ENCODE data around the gene PALM3.

PALM3 gene

DNA sequence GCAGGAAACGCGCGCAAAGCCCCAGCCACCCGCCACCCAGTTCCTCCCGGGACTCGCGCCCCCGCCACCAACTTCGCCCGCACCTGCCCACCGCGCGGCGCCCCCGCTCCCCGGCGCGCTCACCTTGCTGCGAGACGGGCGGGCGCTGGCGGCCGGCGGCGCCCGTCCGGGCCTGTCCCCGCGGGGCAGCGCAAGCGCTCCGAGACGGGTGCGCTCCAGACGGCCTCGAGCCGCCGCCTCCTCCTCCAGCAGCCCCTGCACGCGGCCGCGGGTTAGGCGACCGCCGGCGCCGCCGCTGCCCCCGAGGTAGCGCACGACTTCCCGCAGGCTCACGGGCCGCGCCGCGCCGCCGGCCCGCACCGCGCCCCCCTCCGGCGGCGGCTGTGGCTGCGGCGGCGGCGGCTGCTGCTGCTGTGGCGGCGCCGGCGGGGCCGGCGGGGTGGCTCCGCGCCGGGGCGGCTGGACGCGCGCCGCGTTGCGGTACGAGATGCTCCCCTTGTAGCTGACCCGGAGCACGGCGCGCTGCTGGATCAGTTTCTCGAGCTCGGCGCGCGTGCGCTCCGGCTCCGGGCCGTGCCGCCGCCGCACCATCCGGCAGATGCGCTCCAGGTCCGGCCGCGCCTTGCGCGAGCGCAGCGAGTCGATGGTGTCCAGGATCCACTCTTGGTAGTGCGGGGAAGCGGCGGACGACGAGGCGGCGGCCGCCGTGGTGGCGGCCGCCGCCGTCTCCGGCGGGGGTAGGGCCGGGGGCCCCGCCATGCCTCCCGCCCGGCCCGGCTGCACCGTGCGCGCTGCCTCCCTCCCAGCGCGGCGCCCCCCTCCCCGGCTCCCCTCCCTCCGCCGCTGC, 28.0 kb upstream of the PALM3 start:
- H3K4me3 ChIP-seq (ENCODE audit: low read depth, low read length), result peak overlapping the region; percentile 59
- no peak for DNase-seq (ENCODE audit: low read depth)

DNA sequence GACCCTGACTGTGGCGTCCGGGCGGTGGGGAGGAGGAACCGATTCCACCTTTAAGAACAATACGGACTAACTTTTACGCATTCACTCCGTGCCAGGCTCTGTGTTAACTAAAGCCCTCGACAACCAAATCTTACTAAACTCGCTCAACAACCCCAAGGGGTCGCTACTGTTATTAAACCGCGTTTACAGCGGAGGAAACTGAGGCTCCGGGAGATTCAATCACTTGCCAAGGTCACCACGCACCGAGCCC, 27.5 kb upstream of the PALM3 start:
- peak overlapping the region; percentile 59 for H3K4me3 ChIP-seq (ENCODE audit: low read depth, low read length)
- no peak for DNase-seq (ENCODE audit: low read depth)

DNA sequence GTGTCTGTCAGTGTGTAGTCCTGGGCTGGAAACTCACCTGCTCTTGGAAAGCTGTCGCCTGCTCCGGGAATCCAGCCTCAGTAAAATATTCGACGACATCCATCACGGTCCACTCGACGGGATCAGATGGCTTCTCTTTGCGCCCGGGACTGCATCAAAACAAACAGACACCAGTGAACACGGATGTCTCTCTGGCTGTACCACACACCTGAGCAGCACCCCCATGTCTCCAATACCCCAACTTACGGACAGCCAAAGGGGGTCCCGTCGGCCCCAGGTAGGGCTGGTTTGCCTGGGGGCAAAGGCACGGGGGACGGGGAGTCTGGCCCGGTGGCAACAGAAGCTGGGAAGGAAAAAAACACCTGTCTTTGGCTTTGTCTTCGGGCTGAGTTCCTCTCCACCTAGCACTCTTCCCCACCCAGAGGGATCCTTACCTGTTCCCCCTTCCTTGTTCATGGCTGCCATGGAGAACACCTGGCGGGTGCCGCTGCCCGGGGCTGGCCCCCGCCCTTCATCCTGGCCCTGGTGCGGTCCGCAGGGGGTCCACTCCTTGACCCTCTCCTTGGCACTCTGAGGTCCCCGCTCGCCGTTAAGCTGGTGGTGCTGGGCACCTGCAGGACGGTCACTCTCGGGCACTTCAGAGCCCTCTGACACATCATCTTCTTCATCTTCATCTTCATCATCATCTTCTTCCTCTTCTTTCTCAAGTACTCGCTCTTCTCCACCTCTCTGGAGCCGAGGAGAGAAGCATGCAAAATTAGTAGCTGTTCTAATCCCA, 26.9 kb upstream of the PALM3 start:
- no peak for DNase-seq (ENCODE audit: low read depth)
- H3K4me3 ChIP-seq (ENCODE audit: low read depth, low read length), result peak overlapping the region; percentile 59

- no peak for DNase-seq (ENCODE audit: low read depth)
- no peak overlapping the region for H3K4me3 ChIP-seq (ENCODE audit: low read depth, low read length)
Measured at GRCh38 chr19:14086098-14086497, 24.2 kb upstream of the PALM3 start.

DNA sequence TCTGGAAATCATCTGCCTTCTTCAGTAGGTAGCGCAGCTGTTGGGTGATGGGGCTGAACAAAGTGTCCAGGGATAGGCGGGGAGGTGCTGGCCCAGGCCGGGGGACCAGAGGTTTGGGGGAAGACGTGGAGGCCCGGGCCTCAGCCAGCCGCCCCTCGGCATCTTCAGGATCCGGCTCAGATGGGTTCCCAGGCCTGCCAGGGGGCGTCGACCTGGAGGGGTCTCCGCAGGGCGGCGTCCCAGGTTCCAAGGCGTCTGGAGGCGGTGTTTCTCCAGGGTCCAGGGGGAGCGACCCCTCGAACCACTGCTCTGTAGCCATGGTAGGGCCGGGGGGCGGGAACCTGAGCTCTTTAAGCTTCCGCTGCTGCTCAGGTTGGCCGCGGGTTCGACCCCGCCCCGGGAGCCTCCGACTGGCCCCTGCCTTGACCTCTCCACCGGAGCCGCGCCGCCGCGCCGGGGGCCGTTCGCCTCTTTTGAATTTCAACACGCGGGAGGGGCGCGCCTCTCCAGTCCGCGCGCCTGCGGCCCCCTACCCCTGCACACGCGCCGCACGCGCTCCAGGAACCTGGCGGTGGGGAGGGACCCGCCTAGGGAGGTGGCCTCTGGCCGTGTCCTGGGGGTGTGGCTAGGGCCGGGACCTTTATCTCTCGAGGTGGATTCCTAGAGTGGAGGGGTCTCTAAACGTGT, 23.6 kb upstream of the PALM3 start, which contains the start of gene C19orf67:
TSS of gene C19orf67 (minus strand) at position 475 of the 687 bp plus-strand sequence. CDS start at position 319, 156 bp downstream.
- no peak within 1 kb of the TSS for H3K4me3 ChIP-seq (ENCODE audit: low read depth, low read length)
- DNase-seq (ENCODE audit: low read depth), result no peak

GRCh38 chr19:14082675-14082960, 20.7 kb upstream of the PALM3 start:
- DNase-seq (ENCODE audit: low read depth), result no peak
- H3K4me3 ChIP-seq (ENCODE audit: low read depth, low read length), result no peak overlapping the region

GRCh38 chr19:14081797-14082674, 20.2 kb upstream of the PALM3 start:
- H3K4me3 ChIP-seq (ENCODE audit: low read depth, low read length), result peak overlapping the region; percentile 77
- DNase-seq (ENCODE audit: low read depth), result no peak

DNA sequence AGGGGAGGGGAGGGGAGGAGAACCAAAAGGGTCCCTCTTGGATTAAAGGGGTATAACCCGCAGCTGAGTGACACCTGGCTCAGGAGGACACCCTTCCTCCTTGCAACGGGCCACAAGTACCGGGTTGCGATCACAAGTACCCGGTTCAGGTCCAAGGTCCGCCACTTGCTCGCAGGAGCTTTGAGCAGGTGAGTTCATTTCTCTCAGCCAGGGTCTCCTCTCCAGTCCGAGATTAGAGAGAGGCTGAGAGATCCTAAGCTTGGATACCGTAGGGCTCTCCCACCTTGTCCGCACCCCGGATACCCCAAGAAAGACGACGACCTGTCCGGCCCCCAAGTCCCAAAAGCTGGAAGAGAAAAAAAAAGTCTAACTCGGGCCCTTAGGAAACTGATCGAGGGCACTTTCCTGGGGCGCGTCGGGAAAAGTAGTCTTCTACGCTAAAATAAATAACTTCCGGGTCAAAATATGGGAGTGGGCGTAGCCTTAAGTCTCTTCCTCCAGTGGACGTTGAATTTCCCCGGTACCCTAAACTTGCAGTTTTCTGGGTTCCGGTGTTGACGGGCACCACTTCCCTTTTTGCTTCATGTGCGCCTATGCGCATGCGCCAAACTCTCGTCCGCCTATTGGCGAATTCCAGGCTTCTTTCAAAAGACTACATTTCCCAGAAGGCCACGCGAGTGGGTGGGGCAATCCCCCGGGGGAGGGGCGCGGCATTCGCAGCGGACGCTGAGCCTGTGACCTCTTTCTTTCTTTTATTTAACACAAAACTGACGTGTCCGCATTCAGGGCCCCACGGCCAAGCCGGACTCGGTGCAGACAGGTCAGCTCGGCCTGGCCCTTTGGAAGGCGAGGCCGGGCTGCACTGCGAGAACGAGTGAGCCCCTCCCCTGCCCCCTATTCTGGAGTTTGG, 19.3 kb upstream of the PALM3 start:
- peak overlapping the region; percentile 77 for H3K4me3 ChIP-seq (ENCODE audit: low read depth, low read length)
- DNase-seq (ENCODE audit: low read depth), result peak; percentile 95

- DNase-seq (ENCODE audit: low read depth), result no peak
- H3K4me3 ChIP-seq (ENCODE audit: low read depth, low read length), result no peak overlapping the region
Measured at GRCh38 chr19:14078411-14078810, 16.5 kb upstream of the PALM3 start.

- peak overlapping the region; percentile 62 for H3K4me3 ChIP-seq (ENCODE audit: low read depth, low read length)
- no peak for DNase-seq (ENCODE audit: low read depth)
Measured at GRCh38 chr19:14073925-14074838, 12.3 kb upstream of the PALM3 start.

DNA sequence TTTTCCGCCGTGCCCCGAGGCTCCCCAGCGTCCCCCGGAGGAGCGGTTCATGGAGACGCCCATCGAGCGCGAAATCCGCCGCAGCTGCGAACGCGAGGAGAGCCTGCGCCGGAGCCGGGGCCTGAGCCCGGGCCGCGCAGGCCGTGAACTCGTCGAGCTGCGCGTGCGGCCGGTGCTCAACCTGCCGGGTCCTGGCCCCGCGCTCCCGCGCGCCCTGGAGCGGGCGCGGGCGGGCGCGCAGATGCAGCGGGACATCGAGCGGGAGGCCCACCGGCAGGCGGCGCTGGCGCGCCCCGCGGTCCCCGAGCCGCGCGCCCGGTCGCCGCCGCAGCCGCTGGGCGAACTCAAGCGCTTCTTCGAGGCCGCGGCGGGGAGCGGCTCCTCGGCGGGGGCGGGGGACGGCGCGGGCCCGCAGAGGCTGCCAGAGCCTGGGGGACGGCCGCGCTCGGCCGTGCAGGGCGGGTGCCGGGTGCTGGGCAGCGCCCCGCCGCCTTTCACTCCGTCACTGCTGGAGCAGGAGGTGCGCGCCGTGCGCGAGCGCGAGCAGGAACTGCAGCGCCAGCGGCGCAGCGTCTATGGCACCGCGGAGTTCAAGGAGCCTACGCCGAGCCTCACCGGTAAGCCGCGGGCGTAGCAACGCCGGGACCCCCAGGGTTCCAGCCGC, 11.5 kb upstream of the PALM3 start:
- DNase-seq (ENCODE audit: low read depth), result no peak
- peak overlapping the region; percentile 62 for H3K4me3 ChIP-seq (ENCODE audit: low read depth, low read length)

- peak within 1 kb of the TSS; percentile 62 for H3K4me3 ChIP-seq (ENCODE audit: low read depth, low read length)
- DNase-seq (ENCODE audit: low read depth), result no peak
Measured at GRCh38 chr19:14072535-14073260, 10.8 kb upstream of the PALM3 start, which contains the start of gene MISP3. TSS of gene MISP3 (plus strand) at chr19:14072786. CDS start at chr19:14073310, 524 bp downstream.

GRCh38 chr19:14070268-14071050, 8.6 kb upstream of the PALM3 start:
- DNase-seq (ENCODE audit: low read depth), result no peak
- H3K4me3 ChIP-seq (ENCODE audit: low read depth, low read length), result no peak overlapping the region

GRCh38 chr19:14066134-14066533, 4.3 kb upstream of the PALM3 start:
- no peak for DNase-seq (ENCODE audit: low read depth)
- H3K4me3 ChIP-seq (ENCODE audit: low read depth, low read length), result no peak overlapping the region

DNA sequence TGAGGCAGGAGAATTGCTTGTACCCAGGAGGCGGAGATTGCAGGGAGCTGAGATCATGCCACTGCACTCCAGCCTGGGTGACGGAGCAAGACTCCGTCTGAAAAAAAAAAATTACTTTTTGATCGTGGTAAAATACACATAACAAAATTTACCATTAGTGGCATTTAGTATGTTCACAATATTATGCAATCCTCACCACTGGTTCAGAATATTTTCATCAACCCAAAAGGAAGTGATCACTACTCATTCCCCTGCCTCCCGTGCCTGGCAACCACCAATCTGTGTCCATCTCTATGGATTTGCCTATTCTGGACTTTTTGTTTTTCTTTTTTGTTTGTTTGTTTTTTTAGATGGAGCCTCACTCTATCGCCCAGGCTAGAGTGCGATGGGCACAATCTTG, 1.2 kb upstream of the PALM3 start:
- DNase-seq (ENCODE audit: low read depth), result no peak
- no peak overlapping the region for H3K4me3 ChIP-seq (ENCODE audit: low read depth, low read length)

GRCh38 chr19:14062558-14062855, 631 bp upstream of the PALM3 start:
- no peak for DNase-seq (ENCODE audit: low read depth)

More at GRCh38 chr19:14062558-14062855, 631 bp upstream of the PALM3 start:
- no peak overlapping the region for H3K4me3 ChIP-seq (ENCODE audit: low read depth, low read length)
